HepG2 (cell line): ENCODE results near the gene DACH2. TPM values are rescaled to one million over a fixed set of nuclear protein-coding genes. Genes with fewer than 3 reads are reported as not detected.

Source experiments
- ATAC-seq: fragments of 200-7000 bp; cut with Tn5 transposase; 3 replicates; pipeline ENCODE4 v1.9.1; 2020; ENCODE audit warnings: mild to moderate bottlenecking, moderate library complexity
- BruUV-seq: library from RNA; stranded (reverse); fragments of 400-500 nt; replicated peaks from 2 replicates; lab custom pipeline; 2021; lab: Mats Ljungman, UMichigan
- CTCF ChIA-PET: fragments of 300-600 bp; formaldehyde crosslinking; extraction: SDS; loops from one replicate; lab custom pipeline; 2021; ENCODE audit warnings: low total read pairs, inconsistent platforms, low intra/inter-chr PET ratio; lab: Yijun Ruan, JAX
- POLR2A ChIA-PET: fragments of 350-600 bp; sonication (Branson Sonifier 250); formaldehyde crosslinking; loops from one replicate; lab custom pipeline; 2020; ENCODE audit warnings: antibody characterized with exemption, inconsistent platforms; lab: Yijun Ruan, JAX
- DNase-seq: peaks from one replicate; pipeline ENCODE4 v3.0.0-alpha.2; 2015; ENCODE audit warnings: low spot score
- FAIRE-seq: peaks from 3 replicates; lab custom pipeline; 2011; peaks lifted over from hg19 to GRCh38; lab: Jason Lieb, UNC
- H2AFZ ChIP-seq: one replicate; pipeline ENCODE4 v1.6.1; 2011; ENCODE audit warnings: low read length, inconsistent platforms
- H3K27ac ChIP-seq: fragments of 300-600 bp; 3 replicates; pipeline ENCODE4 v1.8.0; 2011; ENCODE audit warnings: mixed run types, mild to moderate bottlenecking, mixed read lengths, low read length, inconsistent platforms; ENCODE audit not compliant: insufficient read depth; ENCODE audit errors: extremely low read length
- H3K27me3 ChIP-seq, 2 experiments: fragments of 200-600 bp in 1 of 2; 2 replicates in 1 of 2; 3 replicates in 1 of 2; pipeline versions ENCODE4 v1.6.0 to v1.8.0; 2011; ENCODE audit warnings: low read length in 2 of 2, mild to moderate bottlenecking in 2 of 2, moderate library complexity in 2 of 2, inconsistent platforms in 1 of 2; ENCODE audit not compliant: insufficient read depth in 2 of 2, control insufficient read depth in 1 of 2
- H3K36me3 ChIP-seq, 2 experiments: fragments of 200-600 bp in 1 of 2; replicated peaks in 1 of 2; 2 replicates in 1 of 2; 3 replicates in 1 of 2; pipeline versions ENCODE4 v1.5.1 to v1.8.0; 2011; ENCODE audit warnings: low read length in 2 of 2, inconsistent platforms in 1 of 2; ENCODE audit not compliant: insufficient read depth in 2 of 2, control insufficient read depth in 1 of 2
- H3K4me1 ChIP-seq: 2 replicates; pipeline ENCODE4 v1.5.1; 2012; ENCODE audit warnings: low read length, inconsistent platforms; ENCODE audit not compliant: insufficient read depth
- H3K4me2 ChIP-seq: 2 replicates; pipeline ENCODE4 v1.6.0; 2011; ENCODE audit warnings: low read depth, low read length, inconsistent platforms
- H3K4me3 ChIP-seq, 3 experiments: fragments of 200-600 bp in 1 of 3; sonication (generic), shearing (Covaris generic) in 1 of 3; replicated peaks in 1 of 3; 2 replicates each; pipeline ENCODE4 v1.5.1; 2011 to 2016; ENCODE audit warnings: low read length in 3 of 3, inconsistent platforms in 2 of 3, low read depth in 2 of 3, mild to moderate bottlenecking in 2 of 3, control low read depth in 1 of 3, mixed read lengths in 1 of 3; ENCODE audit not compliant: insufficient read depth in 1 of 3
- H3K79me2 ChIP-seq: one replicate; pipeline ENCODE4 v1.6.1; 2011; ENCODE audit warnings: low read length, inconsistent platforms; ENCODE audit not compliant: insufficient read depth
- H3K9ac ChIP-seq: 2 replicates; pipeline ENCODE4 v1.6.0; 2011; ENCODE audit warnings: mild to moderate bottlenecking, low read depth, low read length, inconsistent platforms; ENCODE audit not compliant: insufficient read depth
- H3K9me3 ChIP-seq: 2 replicates; pipeline ENCODE4 v1.5.1; 2012; ENCODE audit warnings: mild to moderate bottlenecking, low read length
- H4K20me1 ChIP-seq: 2 replicates; pipeline ENCODE4 v1.6.0; 2011; ENCODE audit warnings: inconsistent platforms, mild to moderate bottlenecking, low read length, moderate library complexity; ENCODE audit not compliant: insufficient read depth
- ARHGAP35 ChIP-seq: sonication (generic); formaldehyde crosslinking; IDR thresholded peaks from 2 replicates; pipeline ENCODE4 v1.9.0; 2022; ENCODE audit warnings: mild to moderate bottlenecking, inconsistent platforms, moderate library complexity, missing genetic modification reagents, borderline replicate concordance
- CAMTA2 ChIP-seq: sonication (generic); formaldehyde crosslinking; IDR thresholded peaks from 2 replicates; pipeline ENCODE4 v1.4.0; 2020; ENCODE audit warnings: mild to moderate bottlenecking, missing genetic modification reagents, borderline replicate concordance
- CHCHD3 ChIP-seq: sonication (generic); formaldehyde crosslinking; IDR thresholded peaks from 2 replicates; pipeline ENCODE4 v1.8.0; 2022; ENCODE audit warnings: mild to moderate bottlenecking, missing genetic modification reagents, moderate library complexity
- GATAD2A ChIP-seq: IDR thresholded peaks from 2 replicates; pipeline ENCODE4 v1.6.1; 2016
- GLMP ChIP-seq: sonication (generic); formaldehyde crosslinking; IDR thresholded peaks from 2 replicates; pipeline ENCODE4 v1.9.0; 2021; ENCODE audit warnings: missing genetic modification reagents, mild to moderate bottlenecking, borderline replicate concordance
- HOMEZ ChIP-seq: IDR thresholded peaks from 2 replicates; pipeline ENCODE4 v1.6.1; 2016; ENCODE audit warnings: low read depth
- HOXA5 ChIP-seq: sonication (generic); formaldehyde crosslinking; IDR thresholded peaks from 2 replicates; pipeline ENCODE4 v1.4.0; 2020; ENCODE audit warnings: missing genetic modification reagents
- NCOA5 ChIP-seq: sonication (generic); formaldehyde crosslinking; IDR thresholded peaks from 2 replicates; pipeline ENCODE4 v1.4.0; 2020; ENCODE audit warnings: missing genetic modification reagents
- WIZ ChIP-seq: sonication (generic); formaldehyde crosslinking; IDR thresholded peaks from 2 replicates; pipeline ENCODE4 v1.5.1; 2020; ENCODE audit warnings: mild to moderate bottlenecking, missing genetic modification reagents
- ZFP36 ChIP-seq: fragments of 150-350 bp; IDR thresholded peaks from 2 replicates; pipeline ENCODE4 v1.6.1; 2018; ENCODE audit warnings: borderline replicate concordance, low read length, low read depth; ENCODE audit not compliant: partially characterized antibody
- ZNF124 ChIP-seq: sonication (generic); formaldehyde crosslinking; IDR thresholded peaks from 2 replicates; pipeline ENCODE4 v1.4.0; 2020; ENCODE audit warnings: missing genetic modification reagents
- ZNF275 ChIP-seq: sonication (generic); formaldehyde crosslinking; IDR thresholded peaks from 2 replicates; pipeline ENCODE4 v1.8.0; 2022; ENCODE audit warnings: missing genetic modification reagents, mild to moderate bottlenecking, inconsistent platforms, borderline replicate concordance
- ZNF609 ChIP-seq: sonication (generic); formaldehyde crosslinking; IDR thresholded peaks from 2 replicates; pipeline ENCODE4 v1.4.0; 2020; ENCODE audit warnings: mild to moderate bottlenecking, missing genetic modification reagents, borderline replicate concordance
- WGBS: methylation state at CpG from one replicate; pipeline ENCODE4 v1.1.6; 2017; ENCODE audit warnings: low lambda C conversion rate; 5-methylcytosine and 5-hydroxymethylcytosine counted together
- in situ Hi-C: cut with HindIII; loops from 2 replicates; pipeline ENCODE4 v1.10.0; 2017; ENCODE audit warnings: low pct_unique_long_range_greater_than_20kb; ENCODE audit not compliant: extremely low pct_ligation_motif_present
- intact Hi-C: fragments of 100-400 bp; cut with micrococcal nuclease; formaldehyde crosslinking; loops from one replicate; pipeline ENCODE4 v1.10.0; 2022; ENCODE audit not compliant: unreplicated experiment
- polyA plus RNA-seq, 8 experiments: library from polyadenylated mRNA; depleted of rRNA in 3 of 8; stranded (reverse) in 7 of 8; unstranded in 1 of 8; fragments of >200 nt; fragmentation: Illumina TruSeq in 4 of 8; extraction: Trizol in 4 of 8; gene quantifications; 2 replicates each; pipeline versions ENCODE4 v1.2.1 to v1.2.3, GENCODE V29; 2011 to 2016; ENCODE audit warnings: low read depth in 4 of 8, missing spikeins in 1 of 8, mixed read lengths in 1 of 8; ENCODE audit not compliant: insufficient read depth in 1 of 8
- total RNA-seq, 5 experiments: library from RNA; depleted of rRNA; stranded (reverse); fragments of >200 nt; fragmentation: Illumina TruSeq; extraction: Trizol; gene quantifications; 2 replicates each; pipeline ENCODE4 v1.2.3, GENCODE V29; 2016; ENCODE audit warnings: low read depth in 1 of 5

The DACH2 gene
- total and polyA plus RNA-seq, 2 of the 13 experiments (the other 11 are each of a cell fraction or from before 2014, with no cell fraction given): not detected

GRCh38 chrX:86295293-86295692, 147.0 kb downstream of the DACH2 start:
- BruUV-seq: no TSS peak
- intact Hi-C loops: no loop called here
- TF ChIP-seq ZNF609 (CRISPR knock-in tag) (no peak), GATAD2A (no peak), ZFP36 (no peak), ZNF275 (CRISPR knock-in tag) (no peak), GLMP (CRISPR knock-in tag) (no peak), HOXA5 (no peak), HOMEZ (CRISPR knock-in tag) (no peak), WIZ (CRISPR knock-in tag) (no peak), ZNF124 (CRISPR knock-in tag) (no peak), CHCHD3 (CRISPR knock-in tag) (no peak), CAMTA2 (CRISPR knock-in tag) (no peak), NCOA5 (no peak), ARHGAP35 (CRISPR knock-in tag) (no peak)
- Histone ChIP-seq H4K20me1 (no peaks in the 10 kb centered on the region), H3K9ac (no peak overlapping the region), H3K27me3 (no peaks in the 10 kb centered on the region), H3K27ac (no peak overlapping the region), H3K79me2 (no peaks in the 10 kb centered on the region), H2AFZ (no peak overlapping the region), H3K4me2 (no peak overlapping the region), H3K4me3 (no peak overlapping the region), H3K36me3 (no peaks in the 10 kb centered on the region), H3K9me3 (no peaks in the 10 kb centered on the region), H3K4me1 (no peaks in the 10 kb centered on the region)
- ChIA-PET CTCF (no interaction called here), POLR2A (no interaction called here)
- in situ Hi-C loops: no loop called here
- DNase-seq: no peak
- ATAC-seq: no peak
- 75% methylated on average over 4 of the region's 10 CpGs for WGBS
- no peak for FAIRE-seq
